Measurements from ENCODE around the gene RASL10A.

The RASL10A gene

DNA sequence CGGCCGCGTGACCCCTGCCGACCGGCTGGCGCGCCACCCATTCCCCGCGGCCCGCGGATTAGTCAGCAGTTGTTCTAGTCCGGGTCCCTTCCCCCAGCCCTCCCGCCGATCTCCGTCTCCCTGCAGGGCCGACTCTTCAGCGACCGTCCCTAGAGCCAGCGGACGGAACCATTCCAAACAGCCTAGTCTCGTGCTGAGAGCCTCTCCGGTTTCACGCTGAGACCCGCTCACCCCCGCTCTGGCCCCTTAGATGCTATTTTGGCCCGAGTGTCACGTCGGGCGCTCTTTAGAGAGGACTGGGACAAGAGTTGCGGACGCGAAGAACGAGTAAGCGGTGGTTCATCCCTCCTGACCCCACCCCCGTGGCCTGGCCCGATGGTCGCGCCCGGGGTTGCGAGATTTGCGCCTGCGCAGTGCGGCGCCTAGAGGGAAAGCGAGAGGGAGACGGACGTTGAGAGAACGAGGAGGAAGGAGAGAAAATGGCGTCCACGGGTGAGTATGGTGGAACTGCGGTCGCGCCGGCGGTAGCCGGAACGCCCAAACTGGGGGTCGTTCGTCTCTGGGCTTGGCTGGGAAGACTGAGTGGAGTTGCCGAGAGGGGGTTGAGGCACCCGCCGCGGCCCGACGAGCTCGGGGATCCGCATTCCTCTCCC is 47.5 kb downstream of the RASL10A start, which contains the start of the genes EWSR1 and RHBDD3:
Gene EWSR1, plus strand, starts transcription at position 411 of the 653 bp plus-strand sequence. Its CDS starts 69 bp downstream, at position 480.
Gene RHBDD3, minus strand, starts transcription at position 124 of the 653 bp plus-strand sequence. CDS start 2,355 bp downstream, outside the sequence.
- DNase-seq (ENCODE audit: low read depth): peak; percentile 95

DNA sequence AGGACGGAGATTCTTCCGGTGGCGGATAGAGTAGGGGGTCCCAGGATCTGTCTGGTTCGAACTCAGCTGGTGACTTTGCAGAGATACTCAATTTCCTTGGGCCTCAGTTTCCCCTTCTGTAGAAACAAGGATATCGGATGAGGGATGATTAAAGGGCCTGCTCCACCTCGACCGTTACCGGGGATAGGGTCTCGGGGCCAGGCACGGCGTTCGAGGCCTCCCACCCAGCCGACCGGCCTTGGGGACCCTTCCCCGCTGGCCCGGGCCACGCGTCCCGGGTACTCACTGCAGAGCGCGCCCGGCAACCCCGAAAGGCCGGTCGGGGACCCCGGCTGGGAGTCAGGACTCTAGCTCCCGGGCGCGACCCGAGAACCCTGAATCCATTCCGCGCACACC is 48.0 kb downstream of the RASL10A start:
- DNase-seq (ENCODE audit: low read depth): no peak

DNA sequence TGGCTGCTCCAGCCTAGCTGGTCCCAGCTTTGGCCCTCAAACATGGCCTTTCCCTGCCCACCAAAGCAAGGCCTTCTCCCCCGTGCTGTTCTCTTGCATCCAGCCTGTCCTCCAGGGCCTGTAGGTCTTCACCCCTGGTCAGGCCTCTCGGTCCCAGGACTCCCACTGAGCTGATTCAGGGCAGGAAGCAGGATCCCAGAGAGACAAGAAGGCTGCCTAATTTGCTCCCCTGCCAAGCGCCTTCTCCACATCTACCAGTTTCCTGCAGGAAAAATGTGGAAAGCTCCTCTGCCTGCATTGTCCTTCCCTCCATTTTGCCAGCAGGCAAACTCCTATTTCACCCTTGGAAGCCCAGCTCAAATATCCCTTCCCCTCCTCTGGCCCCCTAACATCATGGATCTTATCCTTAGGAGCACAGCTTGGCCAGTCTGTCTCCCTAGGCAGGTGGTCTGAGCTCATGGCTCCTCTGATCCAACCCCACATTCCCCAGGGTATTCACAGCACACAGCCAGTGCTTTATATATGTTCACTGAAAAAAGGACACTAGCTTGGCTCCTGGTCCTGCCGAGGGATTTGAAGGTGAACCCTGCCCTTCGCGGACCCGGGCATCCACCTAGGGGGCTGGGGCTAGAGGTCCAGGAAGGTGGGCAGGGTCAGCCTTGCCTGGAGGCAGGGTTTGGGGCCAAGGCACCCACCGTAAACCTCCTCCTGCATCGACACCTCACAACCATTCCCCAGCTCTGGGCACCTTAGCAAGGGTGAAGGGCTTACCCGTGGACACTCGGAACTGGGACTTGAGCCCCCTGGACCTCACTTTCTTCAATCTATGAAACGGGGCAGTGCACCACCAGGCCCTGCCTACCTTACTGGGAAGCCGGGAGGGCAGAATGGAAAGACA is 48.7 kb downstream of the RASL10A start:
- DNase-seq (ENCODE audit: low read depth): no peak

DNA sequence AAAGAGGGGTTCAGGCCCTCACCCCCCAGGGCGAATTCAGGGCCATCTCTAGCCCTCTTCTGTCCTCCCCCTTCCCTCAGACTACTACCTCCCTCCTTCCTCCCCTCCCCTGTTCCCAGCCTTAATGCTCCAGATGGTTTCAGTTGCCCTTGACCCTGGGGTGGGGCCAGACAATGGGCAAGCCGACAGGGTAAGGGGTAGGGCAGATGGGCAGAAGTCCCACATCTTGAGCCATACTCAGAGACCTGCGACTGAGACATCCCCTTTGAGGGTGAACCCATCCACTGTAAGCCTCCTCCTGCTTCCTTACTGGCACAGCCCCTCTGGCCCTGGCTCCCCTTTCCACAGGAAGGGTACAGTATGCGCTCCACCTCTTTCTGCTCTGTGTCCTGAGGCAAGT is 49.6 kb downstream of the RASL10A start:
- DNase-seq (ENCODE audit: low read depth): no peak

DNA sequence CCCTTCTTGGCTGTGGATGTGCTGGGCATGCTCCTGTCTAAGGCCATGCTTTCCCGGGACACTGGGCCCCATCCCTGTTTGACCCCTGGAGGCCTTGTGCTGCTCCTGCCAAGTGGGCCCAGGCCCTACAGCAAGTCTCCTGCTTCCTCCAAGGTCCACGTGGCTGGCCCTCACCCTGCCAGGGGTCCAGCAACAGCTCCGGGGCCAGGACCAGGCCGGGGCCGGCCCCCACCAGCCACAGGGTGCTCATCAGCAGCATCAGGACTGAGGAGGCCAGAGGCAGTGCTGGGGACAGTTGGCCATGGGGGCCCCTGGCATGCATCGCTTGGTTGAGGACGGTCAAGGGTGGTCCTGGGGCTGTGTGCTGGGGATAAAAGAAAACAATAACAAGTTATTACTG is 50.2 kb downstream of the RASL10A start:
- DNase-seq (ENCODE audit: low read depth): no peak

DNA sequence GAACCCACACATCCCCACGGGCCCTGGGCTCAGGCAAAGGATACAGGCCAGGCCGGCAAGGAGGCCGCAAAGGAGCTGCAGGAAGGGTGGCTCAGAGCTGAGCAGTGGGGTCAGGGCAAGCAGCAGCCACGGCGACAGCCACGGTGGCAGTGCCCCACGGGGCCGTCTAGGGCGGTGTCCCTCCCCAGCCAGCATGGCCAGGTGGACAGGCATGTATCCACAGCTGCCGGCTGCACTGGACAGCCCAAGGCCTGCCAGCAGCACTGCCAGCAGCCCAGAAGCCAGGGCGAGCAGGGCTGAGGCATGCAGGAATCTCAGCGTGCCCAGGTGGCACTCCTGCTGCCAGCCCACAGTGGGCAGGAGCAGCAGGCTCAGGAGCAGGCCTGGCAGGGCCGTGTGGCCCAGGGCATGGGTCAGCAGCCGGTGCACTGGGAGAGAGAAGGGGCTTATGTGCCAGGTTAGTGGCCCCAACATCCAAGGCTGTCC is 51.7 kb downstream of the RASL10A start:
- DNase-seq (ENCODE audit: low read depth): no peak

Data from GM04504 (cell line).